ENCODE measurements around the gene NPHP1. TPM values are rescaled to one million over a fixed set of nuclear protein-coding genes. Genes with fewer than 3 reads are reported as not detected.

NPHP1 gene
- total RNA-seq, 1 experiment from 2014 or later, result 3.1 TPM

GRCh38 chr2:110124939-110125691 is 79.7 kb downstream of the NPHP1 start:
- Mint-ChIP-seq H3K9me3 (ENCODE audit: unreplicated experiment) (no peaks in the 10 kb centered on the region), H3K27me3 (ENCODE audit: insufficient read depth, unreplicated experiment) (no peaks in the 10 kb centered on the region), H3K27ac (ENCODE audit: low read depth, unreplicated experiment) (peak overlapping the region; percentile 49), H3K4me1 (ENCODE audit: insufficient read depth, unreplicated experiment) (peaks cover 14% of the 10 kb centered on the region), H3K4me3 (ENCODE audit: unreplicated experiment) (no peak overlapping the region), H3K36me3 (ENCODE audit: insufficient read depth, unreplicated experiment) (no peaks in the 10 kb centered on the region)
- ChIA-PET CTCF (interaction anchor here (0.7 to 1.2 kb wide), 2 partner anchors 9 to 1500 kb away, joined by 4 to 5 read pairs; partner anchors contain the start of gene MALL), POLR2A (interaction anchor here (1.2 kb wide), 2 partner anchors 18 to 80 kb away, joined by 3 to 4 read pairs; partner anchors contain the start of gene NPHP1)
- BruUV-seq (replicated peaks), result no TSS peak
- peak; percentile 47 for DNase-seq (ENCODE audit: unreplicated experiment)
- TF ChIP-seq CTCF (IDR thresholded peaks at IDR 0.05; ENCODE audit: unreplicated experiment), result no peak
- intact Hi-C loops (cut with micrococcal nuclease), result no loop called here

- Mint-ChIP-seq H3K9me3 (ENCODE audit: unreplicated experiment) (no peaks in the 10 kb centered on the region), H3K4me3 (ENCODE audit: unreplicated experiment) (no peak overlapping the region), H3K36me3 (ENCODE audit: insufficient read depth, unreplicated experiment) (no peaks in the 10 kb centered on the region), H3K4me1 (ENCODE audit: insufficient read depth, unreplicated experiment) (peaks cover 14% of the 10 kb centered on the region), H3K27me3 (ENCODE audit: insufficient read depth, unreplicated experiment) (no peaks in the 10 kb centered on the region), H3K27ac (ENCODE audit: low read depth, unreplicated experiment) (peak overlapping the region; percentile 49)
- ChIA-PET POLR2A (interaction anchor here (1.2 kb wide), 2 partner anchors 17 to 81 kb away, joined by 3 to 4 read pairs; partner anchors contain the start of gene NPHP1), CTCF (interaction anchor here (1.2 kb wide), 1 partner anchor 9 kb away, joined by 5 read pairs; the partner anchor contains the start of gene MALL)
- BruUV-seq (replicated peaks), result no TSS peak
- intact Hi-C loops (cut with micrococcal nuclease), result no loop called here
- no peak for TF ChIP-seq CTCF (IDR thresholded peaks at IDR 0.05; ENCODE audit: unreplicated experiment)
- DNase-seq (ENCODE audit: unreplicated experiment), result no peak
Measured at GRCh38 chr2:110124038-110124825, 80.6 kb downstream of the NPHP1 start.

DNA sequence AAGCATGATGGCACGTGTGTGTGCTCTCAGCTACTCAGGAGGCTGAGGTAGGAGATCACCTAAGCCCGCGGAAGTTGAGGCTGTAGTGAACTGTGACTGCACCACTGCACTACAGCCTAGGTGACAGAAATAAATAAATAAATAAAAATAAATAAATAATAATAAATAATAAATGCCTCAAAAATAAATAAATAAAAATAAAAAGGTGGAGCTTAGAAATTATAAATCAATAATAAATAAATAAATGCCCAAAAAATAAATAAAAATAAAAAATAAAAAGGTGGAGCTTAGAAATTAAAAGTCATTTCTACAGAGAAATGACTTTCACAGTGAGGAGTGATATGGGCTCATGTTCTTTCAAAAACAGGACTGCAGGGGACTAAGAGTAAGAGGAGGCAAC is 83.2 kb downstream of the NPHP1 start:
- Mint-ChIP-seq H3K27ac (ENCODE audit: low read depth, unreplicated experiment) (no peak overlapping the region), H3K9me3 (ENCODE audit: unreplicated experiment) (no peaks in the 10 kb centered on the region), H3K4me1 (ENCODE audit: insufficient read depth, unreplicated experiment) (peaks cover 14% of the 10 kb centered on the region), H3K27me3 (ENCODE audit: insufficient read depth, unreplicated experiment) (no peaks in the 10 kb centered on the region), H3K4me3 (ENCODE audit: unreplicated experiment) (no peak overlapping the region), H3K36me3 (ENCODE audit: insufficient read depth, unreplicated experiment) (no peaks in the 10 kb centered on the region)
- no peak for TF ChIP-seq CTCF (IDR thresholded peaks at IDR 0.05; ENCODE audit: unreplicated experiment)
- ChIA-PET POLR2A (interaction anchor here (0.8 kb wide), 1 partner anchor 15 kb away, joined by 3 read pairs; no protein-coding TSS in a partner anchor), CTCF (interaction anchor here (0.8 kb wide), 1 partner anchor 10 kb away, joined by 4 read pairs; no protein-coding TSS in a partner anchor)
- DNase-seq (ENCODE audit: unreplicated experiment), result no peak
- intact Hi-C loops (cut with micrococcal nuclease), result no loop called here
- no TSS peak for BruUV-seq (replicated peaks)

- no peaks in the 10 kb centered on the region for H3K36me3 Mint-ChIP-seq (ENCODE audit: insufficient read depth, unreplicated experiment)
- H3K9me3 Mint-ChIP-seq (ENCODE audit: unreplicated experiment), result no peaks in the 10 kb centered on the region
- H3K4me1 Mint-ChIP-seq (ENCODE audit: insufficient read depth, unreplicated experiment), result peaks cover 16% of the 10 kb centered on the region
- BruUV-seq (replicated peaks), result no TSS peak
- TF ChIP-seq CTCF (IDR thresholded peaks at IDR 0.05; ENCODE audit: unreplicated experiment), result no peak
- ChIA-PET CTCF (no interaction called here), POLR2A (no interaction called here)
- no peak overlapping the region for H3K4me3 Mint-ChIP-seq (ENCODE audit: unreplicated experiment)
- intact Hi-C loops (cut with micrococcal nuclease), result no loop called here
- no peak overlapping the region for H3K27ac Mint-ChIP-seq (ENCODE audit: low read depth, unreplicated experiment)
- no peak for DNase-seq (ENCODE audit: unreplicated experiment)
- H3K27me3 Mint-ChIP-seq (ENCODE audit: insufficient read depth, unreplicated experiment), result no peaks in the 10 kb centered on the region
Measured at GRCh38 chr2:110121052-110121334, 83.8 kb downstream of the NPHP1 start.

Data from MCF 10A (cell line).